ENCODE results near the gene CRLF2. TPM values are rescaled to one million over a fixed set of nuclear protein-coding genes. Genes with fewer than 3 reads are reported as not detected.

Gene CRLF2
- total and polyA plus RNA-seq, 10 of the 15 experiments (the other 5 are each of a cell fraction or from before 2014, with no cell fraction given): 2.7 to 7.2 (median 4.5) TPM

DNA sequence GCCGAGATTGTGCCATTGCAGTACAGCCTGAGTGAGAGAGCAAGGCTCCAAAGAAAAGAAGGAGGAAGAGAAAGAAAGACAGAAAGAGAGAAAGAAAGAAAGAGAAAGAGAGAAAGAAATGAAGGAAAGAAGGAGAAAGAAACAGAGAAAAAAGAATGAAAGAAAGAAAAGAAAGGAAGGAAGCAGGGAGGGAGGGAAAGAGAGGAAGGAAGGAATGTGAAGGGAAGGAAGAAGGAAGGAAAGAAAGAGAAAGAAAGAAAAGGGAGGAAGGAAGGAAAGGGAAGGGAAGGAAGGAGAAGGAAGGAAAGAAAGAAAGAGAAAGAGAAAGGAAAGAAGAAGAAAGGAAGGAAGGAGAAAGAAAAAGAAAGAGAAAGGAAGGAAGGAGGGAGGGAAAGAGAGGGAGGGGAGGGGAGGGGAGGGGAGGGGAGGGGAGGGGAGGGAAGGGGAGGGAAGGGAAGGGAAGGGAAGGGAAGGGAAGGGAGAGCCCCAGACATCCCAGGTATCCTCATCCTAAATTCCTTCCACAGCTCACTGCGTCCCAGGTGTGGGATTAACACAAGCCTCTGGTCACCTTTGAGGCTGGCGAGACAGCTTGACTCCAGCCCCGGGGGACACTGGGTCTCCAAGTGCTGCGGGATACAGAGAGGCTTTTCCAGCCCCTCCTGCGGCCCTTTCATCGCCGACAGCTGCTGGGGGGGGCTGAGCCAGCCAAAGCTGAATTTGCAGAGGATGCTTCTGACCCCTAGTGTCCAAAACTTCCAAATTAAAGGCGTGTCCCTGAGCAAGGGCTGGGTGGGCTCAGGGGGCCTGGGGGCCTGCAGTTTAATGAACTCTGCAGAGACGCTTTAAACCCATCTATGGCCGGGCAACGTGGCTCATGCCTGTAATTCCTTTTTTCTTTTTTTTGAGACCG, 32.0 kb upstream of the CRLF2 start (continued):
- no peak for TF ChIP-seq CEBPZ (IDR thresholded peaks at IDR 0.05; ENCODE audit: low read depth, low read length)
- peak; percentile 10; the same call in 1 of the 2 replicates for TF ChIP-seq MTA2 (IDR thresholded peaks at IDR 0.05; ENCODE audit: low read depth)
- no peak for TF ChIP-seq RBBP5 (conservative IDR thresholded peaks at IDR 0.05)
- TF ChIP-seq DPF2 (IDR thresholded peaks at IDR 0.05): no peak
- TF ChIP-seq SIN3A (IDR thresholded peaks at IDR 0.05; ENCODE audit: low read depth, low read length): no peak
- TF ChIP-seq SRF (IDR thresholded peaks at IDR 0.05; ENCODE audit: low read depth in 2 of 2, low read length in 2 of 2): no peak
- TF ChIP-seq RELA (IDR thresholded peaks at IDR 0.05; ENCODE audit: borderline replicate concordance, partially characterized antibody): no peak
- peak; percentile 68; the same call in 1 of the 2 replicates for TF ChIP-seq YBX1 (IDR thresholded peaks at IDR 0.05)
- TF ChIP-seq EZH2 (IDR thresholded peaks at IDR 0.05; ENCODE audit: borderline replicate concordance, control insufficient read depth, low read depth, low read length): no peak
- TF ChIP-seq MLLT1 (IDR thresholded peaks at IDR 0.05): no peak
- TF ChIP-seq ZNF207 (IDR thresholded peaks at IDR 0.05; ENCODE audit: borderline replicate concordance): no peak
- TF ChIP-seq HCFC1 (IDR thresholded peaks at IDR 0.05; ENCODE audit: low read length): no peak
- TF ChIP-seq ETV6 (conservative IDR thresholded peaks at IDR 0.05 in 1 of 2, IDR thresholded peaks at IDR 0.05 in 1 of 2; ENCODE audit: borderline replicate concordance in 1 of 2, low read depth in 1 of 2): no peak
- no peak for TF ChIP-seq RELB (IDR thresholded peaks at IDR 0.05; ENCODE audit: low read depth)
- no peak for TF ChIP-seq ASH2L (IDR thresholded peaks at IDR 0.05; ENCODE audit: borderline replicate concordance, low read depth)
- peak in 1 of 2 experiments; percentile 29; a peak in 2 of 4 replicates for TF ChIP-seq IKZF2 (IDR thresholded peaks at IDR 0.05)

Measured in GM12878 (cell line).